HFF-Myc (cell line): ENCODE measurements around the gene DLGAP1.
A peak's percentile ranks its signal among the peaks of the same experiment; 100 is the strongest.
"Not testable (repeated sequence)": the region's sequence is repeated elsewhere in the genome, so short reads cannot be mapped to it uniquely, and the experiment has no call there.

Experiments used
- DNase-seq: peaks from one replicate; pipeline ENCODE4 v3.0.0-alpha.2; 2011; ENCODE audit warnings: low read depth; ENCODE audit errors: extremely low read depth
- H3K4me3 ChIP-seq: replicated peaks from 2 replicates; pipeline ENCODE4 v1.5.1; 2011; ENCODE audit warnings: low read depth, mild to moderate bottlenecking, control low read depth, low read length
- TF ChIP-seq, protein P1 (sequence below): IDR thresholded peaks from 2 replicates; pipeline ENCODE4 v1.5.1; 2012; ENCODE audit warnings: mild to moderate bottlenecking, low read depth, low read length, control low read depth; ENCODE audit errors: missing control alignments

Gene DLGAP1

DNA sequence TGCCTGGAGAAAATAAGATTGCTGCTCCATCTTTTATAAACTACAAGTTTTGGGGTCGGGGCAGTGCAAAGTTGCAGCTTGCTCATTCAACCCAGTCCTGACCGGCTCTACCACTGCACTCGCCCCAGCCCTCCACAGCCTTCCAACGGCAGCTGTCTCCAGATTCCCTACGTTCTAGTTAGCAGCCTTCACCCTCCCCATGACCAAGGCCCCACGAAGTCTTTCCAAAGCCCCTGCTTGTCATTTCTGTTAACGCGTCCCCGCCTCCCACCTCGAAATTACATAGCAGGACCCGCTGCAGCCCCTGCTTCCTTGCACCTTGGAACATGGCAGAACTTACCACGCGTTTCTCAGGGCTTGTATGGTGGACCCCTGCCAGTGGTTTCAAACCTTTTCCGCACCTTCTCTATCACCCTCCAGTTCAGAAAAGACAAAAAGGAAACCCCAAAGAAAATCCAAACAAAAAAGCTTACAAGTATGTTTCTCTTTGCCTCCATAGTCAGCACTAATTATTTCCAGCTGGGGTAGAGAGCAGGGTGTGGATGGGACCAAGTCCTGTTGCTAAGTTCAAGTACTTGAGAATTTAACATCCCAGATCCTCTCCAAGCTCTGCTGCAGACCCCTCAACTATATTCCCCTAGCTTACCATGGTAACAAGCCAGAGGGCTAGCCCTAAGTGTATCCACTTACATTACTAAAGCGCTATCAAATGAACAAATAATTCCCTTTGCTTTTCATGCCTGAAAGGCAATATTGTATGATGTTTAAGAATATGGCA, 843.6 kb downstream of the DLGAP1 start:
- peak overlapping the region; percentile 2; the same call in 1 of the 2 replicates for H3K4me3 ChIP-seq
- DNase-seq, result no peak
- TF ChIP-seq, protein P1, sequence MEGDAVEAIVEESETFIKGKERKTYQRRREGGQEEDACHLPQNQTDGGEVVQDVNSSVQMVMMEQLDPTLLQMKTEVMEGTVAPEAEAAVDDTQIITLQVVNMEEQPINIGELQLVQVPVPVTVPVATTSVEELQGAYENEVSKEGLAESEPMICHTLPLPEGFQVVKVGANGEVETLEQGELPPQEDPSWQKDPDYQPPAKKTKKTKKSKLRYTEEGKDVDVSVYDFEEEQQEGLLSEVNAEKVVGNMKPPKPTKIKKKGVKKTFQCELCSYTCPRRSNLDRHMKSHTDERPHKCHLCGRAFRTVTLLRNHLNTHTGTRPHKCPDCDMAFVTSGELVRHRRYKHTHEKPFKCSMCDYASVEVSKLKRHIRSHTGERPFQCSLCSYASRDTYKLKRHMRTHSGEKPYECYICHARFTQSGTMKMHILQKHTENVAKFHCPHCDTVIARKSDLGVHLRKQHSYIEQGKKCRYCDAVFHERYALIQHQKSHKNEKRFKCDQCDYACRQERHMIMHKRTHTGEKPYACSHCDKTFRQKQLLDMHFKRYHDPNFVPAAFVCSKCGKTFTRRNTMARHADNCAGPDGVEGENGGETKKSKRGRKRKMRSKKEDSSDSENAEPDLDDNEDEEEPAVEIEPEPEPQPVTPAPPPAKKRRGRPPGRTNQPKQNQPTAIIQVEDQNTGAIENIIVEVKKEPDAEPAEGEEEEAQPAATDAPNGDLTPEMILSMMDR, result no peak

GRCh38 chr18:3610813-3611212, 844.3 kb downstream of the DLGAP1 start:
- no peak overlapping the region for H3K4me3 ChIP-seq
- TF ChIP-seq, protein P1, result no peak
- no peak for DNase-seq

- no peak for DNase-seq
- TF ChIP-seq, protein P1, result no peak
- no peak overlapping the region for H3K4me3 ChIP-seq
Measured at GRCh38 chr18:3610188-3610708, 844.9 kb downstream of the DLGAP1 start.

GRCh38 chr18:3608488-3608887, 846.6 kb downstream of the DLGAP1 start:
- H3K4me3 ChIP-seq, result no peak overlapping the region
- no peak for DNase-seq
- TF ChIP-seq, protein P1, result no peak

DNA sequence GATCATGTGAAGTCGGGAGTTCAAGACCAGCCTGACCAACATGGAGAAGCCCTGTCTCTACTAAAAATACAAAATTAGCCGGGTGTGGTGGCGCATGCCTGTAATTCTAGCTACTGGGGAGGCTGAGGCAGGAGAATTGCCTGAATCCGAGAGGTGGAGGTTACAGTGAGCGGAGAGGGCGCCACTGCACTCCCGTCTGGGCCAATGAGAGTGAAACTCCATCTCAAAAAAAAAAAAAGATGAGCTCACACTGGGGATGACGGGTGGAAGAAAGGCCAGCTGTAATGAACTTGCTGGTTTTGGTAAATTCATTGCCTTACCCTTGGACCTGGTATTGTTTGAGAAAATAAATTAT, 847.0 kb downstream of the DLGAP1 start:
- DNase-seq, result not testable (repeated sequence)

DNA sequence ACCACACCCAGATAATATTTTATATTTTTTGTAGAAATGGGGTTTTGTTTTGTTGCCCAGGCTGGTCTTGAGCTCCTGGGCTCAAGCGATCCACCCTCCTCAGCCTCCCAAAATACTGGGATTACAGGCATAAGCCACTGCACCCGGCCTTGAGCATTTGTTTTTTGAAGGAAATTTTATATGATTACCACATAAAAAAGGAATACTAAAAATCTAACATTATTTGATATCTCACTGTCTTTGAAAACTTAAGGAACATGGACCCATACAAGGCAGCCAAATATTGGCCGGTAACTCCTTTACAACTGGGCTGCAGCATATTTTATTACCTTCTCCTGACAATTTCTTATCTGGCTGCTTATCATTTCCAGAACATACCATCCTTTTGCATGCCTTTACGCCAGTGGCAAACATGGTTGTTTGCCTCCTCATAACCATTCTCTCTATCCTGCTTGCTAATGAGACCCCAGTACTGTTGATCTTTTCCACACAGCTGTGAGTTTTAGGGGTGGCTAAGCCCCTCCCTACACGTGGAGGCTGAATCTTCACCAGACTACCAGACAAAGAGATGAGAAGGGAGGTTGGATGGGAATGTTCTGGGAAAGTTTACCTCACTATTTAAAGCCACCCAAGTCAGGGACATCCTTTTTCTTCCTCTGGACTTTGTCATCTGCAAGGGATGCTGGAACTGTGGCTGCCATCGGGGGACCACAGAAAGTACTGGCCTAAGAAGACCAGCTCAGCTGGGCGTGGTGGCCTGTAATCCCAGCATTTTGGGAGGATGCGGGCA, 847.6 kb downstream of the DLGAP1 start:
- TF ChIP-seq, protein P1, result no peak
- H3K4me3 ChIP-seq, result no peak overlapping the region

More for the DNA sequence above, 847.0 kb downstream of the DLGAP1 start:
- not testable (repeated sequence) for H3K4me3 ChIP-seq

GRCh38 chr18:3606863-3607262, 848.2 kb downstream of the DLGAP1 start:
- DNase-seq, H3K4me3 ChIP-seq: not testable (repeated sequence)

More for the DNA sequence above, 847.6 kb downstream of the DLGAP1 start:
- no peak for DNase-seq
